Glomerular visceral epithelial cell (primary cell): ENCODE data around the gene RRBP1.

Experiments used
- DNase-seq: peaks from one replicate; pipeline ENCODE4 v3.0.0-alpha.2; 2016; ENCODE audit errors: extremely low spot score

Gene RRBP1

GRCh38 chr20:17611540-17612286, 70.3 kb downstream of the RRBP1 start:
- DNase-seq: peak; percentile 56

GRCh38 chr20:17611290-17611539, 70.8 kb downstream of the RRBP1 start:
- no peak for DNase-seq

- DNase-seq: no peak
These were observed 71.3 kb downstream of the RRBP1 start for GRCh38 chr20:17610566-17611289.

GRCh38 chr20:17609811-17610377, 72.1 kb downstream of the RRBP1 start:
- no peak for DNase-seq

GRCh38 chr20:17608701-17609497, 73.1 kb downstream of the RRBP1 start:
- no peak for DNase-seq

GRCh38 chr20:17606001-17606400, 76.0 kb downstream of the RRBP1 start:
- DNase-seq: no peak

- no peak for DNase-seq
These were observed 76.8 kb downstream of the RRBP1 start for GRCh38 chr20:17605131-17605660.

GRCh38 chr20:17602493-17602892, 79.5 kb downstream of the RRBP1 start:
- no peak for DNase-seq

- DNase-seq: no peak
These were observed 80.1 kb downstream of the RRBP1 start for GRCh38 chr20:17601957-17602356.

GRCh38 chr20:17598013-17598550, 84.0 kb downstream of the RRBP1 start:
- no peak for DNase-seq

GRCh38 chr20:17595856-17596255, 86.2 kb downstream of the RRBP1 start:
- no peak for DNase-seq

- DNase-seq: no peak
These were observed 87.6 kb downstream of the RRBP1 start for GRCh38 chr20:17594443-17594842.

- no peak for DNase-seq
These were observed 88.1 kb downstream of the RRBP1 start for GRCh38 chr20:17593902-17594301.

- no peak for DNase-seq
These were observed 91.8 kb downstream of the RRBP1 start for GRCh38 chr20:17590245-17590644.

GRCh38 chr20:17589161-17589834, 92.7 kb downstream of the RRBP1 start:
- no peak for DNase-seq

- DNase-seq: no peak
These were observed 94.2 kb downstream of the RRBP1 start for GRCh38 chr20:17587824-17588223.

GRCh38 chr20:17587148-17587547, 94.9 kb downstream of the RRBP1 start:
- no peak for DNase-seq

- DNase-seq: no peak
These were observed 95.8 kb downstream of the RRBP1 start for GRCh38 chr20:17586250-17586649.

GRCh38 chr20:17584689-17585088, 97.4 kb downstream of the RRBP1 start:
- DNase-seq: no peak

- no peak for DNase-seq
These were observed 98.9 kb downstream of the RRBP1 start for GRCh38 chr20:17583126-17583525.

- DNase-seq: no peak
These were observed 101.1 kb downstream of the RRBP1 start for GRCh38 chr20:17580895-17581294.
